ENCODE results near the gene PLS3. TPM values are rescaled to one million over a fixed set of nuclear protein-coding genes. Genes with fewer than 3 reads are reported as not detected.
A peak's percentile ranks its signal among the peaks of the same experiment; 100 is the strongest.

The PLS3 gene
- total RNA-seq, 4 donors from 2014 or later, result 4.5 to 160 (median 21.9) TPM

- no peaks in the 10 kb centered on the region for H3K36me3 ChIP-seq
- no peak for DNase-seq
- intact Hi-C loops (cut with DNase I; ENCODE audit: low total_unique reads) (no loop called here), in situ Hi-C loops (cut with MboI; ENCODE audit: low pct_ligation_motif_present in 1 of 4, low pct_unique_long_range_greater_than_20kb in 1 of 4, low sequenced_read_pairs in 3 of 4) (no loop called here)
- H3K9me3 ChIP-seq, result no peaks in the 10 kb centered on the region
- TF ChIP-seq EP300 (IDR thresholded peaks at IDR 0.05; ENCODE audit: low read depth) (no peak), POLR2AphosphoS5 (IDR thresholded peaks at IDR 0.05) (no peak), POLR2A (IDR thresholded peaks at IDR 0.05) (no peak)
- TF ChIP-seq, protein P1, sequence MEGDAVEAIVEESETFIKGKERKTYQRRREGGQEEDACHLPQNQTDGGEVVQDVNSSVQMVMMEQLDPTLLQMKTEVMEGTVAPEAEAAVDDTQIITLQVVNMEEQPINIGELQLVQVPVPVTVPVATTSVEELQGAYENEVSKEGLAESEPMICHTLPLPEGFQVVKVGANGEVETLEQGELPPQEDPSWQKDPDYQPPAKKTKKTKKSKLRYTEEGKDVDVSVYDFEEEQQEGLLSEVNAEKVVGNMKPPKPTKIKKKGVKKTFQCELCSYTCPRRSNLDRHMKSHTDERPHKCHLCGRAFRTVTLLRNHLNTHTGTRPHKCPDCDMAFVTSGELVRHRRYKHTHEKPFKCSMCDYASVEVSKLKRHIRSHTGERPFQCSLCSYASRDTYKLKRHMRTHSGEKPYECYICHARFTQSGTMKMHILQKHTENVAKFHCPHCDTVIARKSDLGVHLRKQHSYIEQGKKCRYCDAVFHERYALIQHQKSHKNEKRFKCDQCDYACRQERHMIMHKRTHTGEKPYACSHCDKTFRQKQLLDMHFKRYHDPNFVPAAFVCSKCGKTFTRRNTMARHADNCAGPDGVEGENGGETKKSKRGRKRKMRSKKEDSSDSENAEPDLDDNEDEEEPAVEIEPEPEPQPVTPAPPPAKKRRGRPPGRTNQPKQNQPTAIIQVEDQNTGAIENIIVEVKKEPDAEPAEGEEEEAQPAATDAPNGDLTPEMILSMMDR (IDR thresholded peaks at IDR 0.05), result no peak
- no peak overlapping the region for H3K27ac ChIP-seq
- no peaks in the 10 kb centered on the region for H3K27me3 ChIP-seq
- H3K4me3 ChIP-seq, result no peak overlapping the region
- no peaks in the 10 kb centered on the region for H3K4me1 ChIP-seq
These were observed 41.3 kb downstream of the PLS3 start for GRCh38 chrX:115602308-115602707.

DNA sequence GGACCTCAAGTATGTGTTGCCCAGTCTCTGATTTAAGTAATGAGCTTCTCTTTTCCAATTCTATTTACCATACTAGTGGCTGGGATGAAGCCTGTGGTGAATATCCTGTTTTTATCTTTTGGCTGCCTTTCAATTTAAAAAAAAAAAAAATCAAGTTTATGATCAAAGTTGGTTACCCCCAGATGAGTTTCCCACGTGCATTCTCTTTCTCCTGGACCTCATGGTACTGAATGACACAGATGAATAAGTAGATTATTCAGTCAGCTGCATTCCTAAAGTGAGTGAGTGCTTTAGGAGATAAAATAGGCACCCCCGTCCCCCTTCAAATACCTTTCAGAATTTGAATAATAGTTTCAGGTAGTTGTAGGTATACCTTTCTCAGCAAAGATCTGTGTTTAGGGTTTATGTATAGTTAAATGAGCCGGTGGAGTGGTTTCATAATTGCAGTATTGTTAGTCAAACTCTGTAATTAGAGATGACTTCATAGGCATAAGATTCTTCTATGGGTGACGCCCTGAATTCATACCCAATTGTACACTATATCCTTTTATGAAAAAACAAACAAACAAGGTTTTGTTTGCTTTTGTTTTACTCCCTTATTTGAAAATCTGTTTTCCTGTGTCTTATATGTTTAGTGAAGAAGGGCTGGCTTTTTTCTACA, 41.9 kb downstream of the PLS3 start:
- 20 to 27% methylated on average over 2 to 4 of the region's 4 CpGs for WGBS, 2 donors (ENCODE audit: low coverage in 1 of 2)
- Histone ChIP-seq H3K36me3 (no peaks in the 10 kb centered on the region), H3K4me1 (no peaks in the 10 kb centered on the region), H3K27me3 (no peaks in the 10 kb centered on the region), H3K4me3 (no peak overlapping the region), H3K27ac (peak overlapping the region in 1 of 4 donors; percentile 23), H3K9me3 (no peaks in the 10 kb centered on the region)
- in situ Hi-C loops (cut with MboI; ENCODE audit: low pct_ligation_motif_present in 1 of 4, low pct_unique_long_range_greater_than_20kb in 1 of 4, low sequenced_read_pairs in 3 of 4), result no loop called here
- TF ChIP-seq, protein P1 (IDR thresholded peaks at IDR 0.05), result no peak
- no peak for TF ChIP-seq POLR2AphosphoS5 (IDR thresholded peaks at IDR 0.05)
- intact Hi-C loops (cut with DNase I; ENCODE audit: low total_unique reads), result no loop called here
- no peak for DNase-seq

DNA sequence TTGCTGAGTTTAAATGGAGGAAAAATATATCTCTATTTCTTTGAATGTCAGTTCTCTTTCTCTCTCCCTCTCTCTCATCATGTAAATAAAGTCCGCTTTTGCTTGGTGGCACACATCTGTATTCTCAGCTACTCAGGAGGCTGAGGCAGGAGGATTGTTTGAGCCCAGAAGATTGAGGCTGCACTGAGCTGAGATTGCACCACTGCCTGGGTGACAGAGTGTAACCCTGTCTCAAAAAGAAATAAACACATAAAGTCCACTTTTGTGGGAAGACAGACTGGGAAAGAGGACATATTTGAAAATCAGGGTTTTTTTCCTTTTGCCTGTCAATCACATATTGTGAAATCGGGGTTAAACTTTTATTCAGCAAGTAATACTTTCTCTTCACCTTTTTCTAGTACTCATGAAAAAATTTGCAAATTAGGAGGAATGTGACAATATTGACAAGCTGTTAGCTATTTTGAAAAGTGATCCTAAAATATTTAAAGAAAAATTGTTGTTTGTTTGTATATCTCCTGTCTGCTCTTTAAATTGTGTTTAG, 42.6 kb downstream of the PLS3 start:
- 82 to 100% methylated on average over 1 to 2 of the region's 2 CpGs for WGBS, 2 donors (ENCODE audit: low coverage in 1 of 2)
- DNase-seq, result no peak
- Histone ChIP-seq H3K9me3 (no peaks in the 10 kb centered on the region), H3K4me3 (no peak overlapping the region), H3K27me3 (no peaks in the 10 kb centered on the region), H3K27ac (no peak overlapping the region), H3K36me3 (no peaks in the 10 kb centered on the region), H3K4me1 (no peaks in the 10 kb centered on the region)
- in situ Hi-C loops (cut with MboI; ENCODE audit: low pct_ligation_motif_present in 1 of 4, low pct_unique_long_range_greater_than_20kb in 1 of 4, low sequenced_read_pairs in 3 of 4) (no loop called here), intact Hi-C loops (cut with DNase I; ENCODE audit: low total_unique reads) (no loop called here)
- no peak for TF ChIP-seq POLR2AphosphoS5 (IDR thresholded peaks at IDR 0.05)
- TF ChIP-seq, protein P1 (IDR thresholded peaks at IDR 0.05), result no peak
- no peak for TF ChIP-seq EP300 (IDR thresholded peaks at IDR 0.05; ENCODE audit: low read depth)
- TF ChIP-seq POLR2A (IDR thresholded peaks at IDR 0.05), result no peak

DNA sequence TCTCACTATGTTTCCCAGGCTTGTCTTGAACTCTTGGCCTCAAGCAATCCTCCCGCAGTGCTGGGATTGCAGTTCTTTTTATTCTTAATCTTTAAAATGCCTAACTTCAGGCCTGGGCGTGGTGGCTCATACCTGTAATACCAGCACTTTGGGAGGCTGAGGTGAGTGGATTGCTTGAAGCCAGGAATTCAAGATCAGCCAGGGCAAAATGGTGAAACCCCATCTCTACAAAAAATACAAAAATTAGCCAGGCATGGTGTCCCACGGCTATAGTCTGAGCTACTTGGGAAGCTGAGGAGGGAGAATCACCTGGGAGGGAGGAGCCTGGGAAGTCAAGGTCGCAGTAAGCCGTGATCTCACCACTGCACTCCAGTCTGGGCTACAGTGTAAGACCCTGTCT, 45.9 kb downstream of the PLS3 start:
- no peaks in the 10 kb centered on the region for H3K4me1 ChIP-seq
- DNase-seq, result no peak
- no peaks in the 10 kb centered on the region for H3K9me3 ChIP-seq
- in situ Hi-C loops (cut with MboI; ENCODE audit: low pct_ligation_motif_present in 1 of 4, low pct_unique_long_range_greater_than_20kb in 1 of 4, low sequenced_read_pairs in 3 of 4), result no loop called here
- H3K27me3 ChIP-seq, result no peaks in the 10 kb centered on the region
- intact Hi-C loops (cut with DNase I; ENCODE audit: low total_unique reads), result no loop called here
- 70 to 100% methylated on average over 1 to 5 of the region's 5 CpGs for WGBS, 2 donors (ENCODE audit: low coverage in 1 of 2)
- H3K36me3 ChIP-seq, result no peaks in the 10 kb centered on the region
- TF ChIP-seq POLR2A (IDR thresholded peaks at IDR 0.05) (no peak), EP300 (IDR thresholded peaks at IDR 0.05; ENCODE audit: low read depth) (no peak), POLR2AphosphoS5 (IDR thresholded peaks at IDR 0.05) (no peak)
- TF ChIP-seq, protein P1 (IDR thresholded peaks at IDR 0.05), result no peak
- H3K27ac ChIP-seq, result no peak overlapping the region
- no peak overlapping the region for H3K4me3 ChIP-seq

All from transverse colon (tissue), 4 donors.